ENCODE results near the gene PARD3B.

Gene PARD3B

GRCh38 chr2:205270689-205271088, 725.4 kb downstream of the PARD3B start:
- FAIRE-seq = no peak

GRCh38 chr2:205273148-205273547, 727.9 kb downstream of the PARD3B start:
- FAIRE-seq (no peak), DNase-seq (ENCODE audit: extremely low spot score, insufficient read length, low read depth) (no peak)

More at GRCh38 chr2:205270689-205271088, 725.4 kb downstream of the PARD3B start:
- DNase-seq (ENCODE audit: extremely low spot score, insufficient read length, low read depth) = no peak

DNA sequence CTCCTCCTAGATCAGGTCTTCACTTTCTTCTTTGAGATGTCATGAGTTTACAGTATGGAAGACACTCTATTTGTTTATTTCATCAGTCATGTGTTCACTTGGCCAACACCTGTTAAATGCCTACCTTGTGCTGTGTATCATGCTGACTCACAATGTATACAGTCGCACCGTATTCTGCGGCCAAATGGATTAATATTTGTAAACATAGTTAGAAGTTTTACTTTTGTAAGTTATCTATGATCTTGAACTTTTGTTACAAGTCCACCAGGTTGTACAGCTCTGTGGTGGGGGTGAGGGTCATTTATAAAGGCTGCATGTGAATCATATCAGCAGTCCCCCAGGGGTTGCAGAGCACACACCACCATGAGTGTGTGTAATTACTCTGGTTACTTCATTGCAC, 728.4 kb downstream of the PARD3B start:
- no peak for DNase-seq (ENCODE audit: extremely low spot score, insufficient read length, low read depth)
- no peak for FAIRE-seq

DNA sequence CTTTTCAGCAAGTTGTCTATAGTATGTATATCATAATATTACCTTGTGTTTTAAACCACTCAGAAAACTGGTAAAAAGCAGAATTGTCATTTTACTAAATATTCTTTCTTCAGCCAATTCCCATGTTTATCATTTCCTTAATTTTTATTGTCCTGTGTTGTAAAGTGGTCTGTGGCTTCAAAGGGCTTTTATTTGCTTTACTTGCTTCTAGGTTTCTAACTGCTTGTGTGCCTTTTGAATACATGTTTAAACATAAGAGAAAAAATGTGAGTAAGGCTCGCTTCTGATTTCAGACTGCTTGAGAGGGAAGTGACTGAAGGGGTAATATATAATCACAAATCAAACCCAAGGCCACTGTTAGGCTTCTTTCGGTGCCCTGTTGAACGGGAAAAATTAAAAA, 729.5 kb downstream of the PARD3B start:
- FAIRE-seq (no peak), DNase-seq (ENCODE audit: extremely low spot score, insufficient read length, low read depth) (no peak)

DNA sequence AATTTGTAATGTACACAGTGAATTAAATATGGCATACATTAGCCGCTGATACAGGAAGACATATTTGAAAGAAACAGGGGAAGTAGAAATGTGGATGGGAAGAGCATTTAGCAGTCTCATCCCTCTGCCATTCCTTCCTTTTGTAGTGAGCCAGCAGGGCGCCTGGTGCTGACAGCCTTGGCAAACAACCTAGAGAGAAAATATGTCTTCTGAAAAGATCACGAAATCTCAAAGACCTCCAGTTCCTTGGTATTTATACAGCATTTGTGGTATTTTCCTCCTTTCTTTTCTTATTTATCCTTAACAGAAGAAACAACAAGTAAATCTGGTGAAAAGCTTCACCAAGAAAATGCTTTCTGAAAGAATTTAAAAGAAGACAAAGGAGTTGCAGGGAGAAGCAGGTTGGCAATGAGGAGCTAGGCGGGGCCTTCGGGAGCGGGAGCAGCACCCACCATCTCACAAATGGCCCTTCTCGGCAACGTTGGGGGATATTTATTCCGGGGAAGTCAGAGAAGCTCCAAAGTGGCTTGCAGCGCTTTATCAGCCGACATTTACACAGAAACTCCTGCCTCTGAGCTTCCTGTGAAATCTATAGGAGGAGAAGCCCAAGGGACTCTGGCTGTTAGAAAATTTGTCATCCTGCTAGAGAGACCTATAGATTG, 731.0 kb downstream of the PARD3B start:
- DNase-seq (ENCODE audit: extremely low spot score, insufficient read length, low read depth) (no peak), FAIRE-seq (no peak)

DNA sequence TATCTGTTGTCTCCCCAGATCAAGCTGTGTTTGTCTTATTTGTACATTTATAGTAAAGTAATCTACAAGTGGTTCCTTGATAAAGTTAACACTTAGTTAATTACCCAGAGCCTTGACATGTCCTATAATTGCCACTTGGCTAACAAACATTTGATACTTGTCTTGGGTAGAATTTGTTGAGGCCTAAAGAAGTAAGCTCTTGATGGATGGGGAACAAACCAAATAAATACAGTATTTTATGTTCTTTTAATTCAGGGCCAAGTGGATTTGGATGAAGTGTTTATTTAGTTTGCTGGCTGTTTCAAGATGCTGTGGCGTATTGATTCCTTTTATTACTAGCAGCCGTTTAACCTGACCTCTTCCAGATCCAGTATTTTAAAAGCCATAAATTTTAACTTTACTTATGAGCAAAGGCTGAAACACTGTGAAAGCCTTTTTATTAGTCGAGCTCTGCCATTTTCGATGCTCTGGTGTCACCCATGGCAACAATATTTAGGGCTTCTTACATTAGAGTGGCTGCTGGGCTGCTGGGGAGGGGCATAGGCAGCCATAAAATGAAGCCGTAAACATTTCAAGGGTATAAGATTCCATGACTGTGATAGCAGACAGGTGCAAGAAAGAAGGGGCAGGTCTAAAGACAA, 735.4 kb downstream of the PARD3B start:
- FAIRE-seq = no peak
- DNase-seq (ENCODE audit: extremely low spot score, insufficient read length, low read depth) = no peak

GRCh38 chr2:205283736-205284270, 738.5 kb downstream of the PARD3B start:
- no peak for FAIRE-seq
- no peak for DNase-seq (ENCODE audit: extremely low spot score, insufficient read length, low read depth)

DNA sequence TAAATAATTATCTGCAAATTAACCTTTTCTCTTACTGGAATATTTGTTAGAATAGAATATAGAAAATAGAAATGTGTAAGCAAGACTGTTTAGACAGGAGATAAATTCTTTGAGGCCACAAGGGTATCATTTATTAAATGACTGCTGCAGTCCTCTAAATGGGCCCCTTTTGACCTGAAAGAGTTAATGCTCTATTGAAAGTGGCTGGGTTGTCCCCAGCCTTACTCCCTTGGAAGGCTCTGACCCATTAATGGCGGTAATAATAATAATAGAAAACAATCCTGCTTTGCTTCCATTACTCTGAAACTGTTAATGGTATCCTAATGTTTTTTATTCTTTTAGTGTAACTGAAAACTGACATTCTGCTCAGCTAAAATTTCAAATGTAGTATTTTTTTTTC, 739.1 kb downstream of the PARD3B start:
- FAIRE-seq (no peak), DNase-seq (ENCODE audit: extremely low spot score, insufficient read length, low read depth) (no peak)

DNA sequence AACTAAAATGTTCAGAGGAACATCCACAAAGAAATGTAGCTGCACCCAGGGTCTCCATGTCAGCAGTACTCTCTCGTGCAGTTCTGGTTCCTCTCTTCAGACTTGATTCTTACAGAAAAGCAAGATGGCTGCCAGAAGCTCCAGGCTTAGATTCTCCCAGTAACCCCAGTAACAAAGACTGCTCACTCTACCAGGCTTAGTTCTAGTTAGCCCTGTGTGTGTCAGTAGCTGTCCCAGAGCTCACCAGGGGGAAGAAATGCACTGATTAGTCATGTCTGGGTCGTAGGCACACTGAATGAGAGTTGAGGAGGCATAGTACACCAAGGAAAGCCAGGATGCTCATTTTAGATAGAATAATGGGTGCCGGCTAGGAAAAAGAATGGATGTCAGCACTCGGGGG, 742.0 kb downstream of the PARD3B start:
- DNase-seq (ENCODE audit: extremely low spot score, insufficient read length, low read depth) (no peak), FAIRE-seq (no peak)

- DNase-seq (ENCODE audit: extremely low spot score, insufficient read length, low read depth) (no peak), FAIRE-seq (no peak)
These were observed 743.4 kb downstream of the PARD3B start for GRCh38 chr2:205288686-205289085.

- DNase-seq (ENCODE audit: extremely low spot score, insufficient read length, low read depth) (no peak), FAIRE-seq (no peak)
These were observed 745.0 kb downstream of the PARD3B start for GRCh38 chr2:205290299-205290698.

DNA sequence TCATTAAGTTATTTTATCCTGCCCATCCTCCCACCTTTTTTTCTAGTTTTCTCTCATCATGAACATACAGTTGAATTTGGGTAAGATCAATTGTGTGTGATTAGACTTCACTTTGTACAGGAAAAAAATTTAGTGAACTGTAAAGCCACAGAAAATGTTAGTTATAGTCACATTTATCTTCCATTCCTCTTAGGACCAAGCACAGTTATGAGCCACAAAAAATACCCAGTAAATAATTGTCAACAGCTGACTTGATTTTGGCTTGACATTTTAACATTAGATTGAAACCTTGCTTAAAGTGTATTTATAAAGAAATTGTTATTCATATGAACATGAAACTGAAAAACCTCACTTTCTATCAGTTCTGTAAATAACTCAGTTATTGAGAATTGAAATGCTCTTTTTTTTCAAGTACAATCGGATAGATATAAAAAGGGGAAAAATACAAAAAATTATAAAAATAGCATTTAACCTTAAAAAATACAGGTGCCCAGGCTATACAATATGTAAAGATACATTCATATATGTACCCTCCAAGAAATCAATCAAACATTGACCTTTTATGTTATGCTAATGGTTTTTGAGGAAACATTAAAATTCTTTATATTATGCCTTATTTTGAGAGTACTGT, 747.5 kb downstream of the PARD3B start:
- peak; percentile 15 for FAIRE-seq
- no peak for DNase-seq (ENCODE audit: extremely low spot score, insufficient read length, low read depth)

DNA sequence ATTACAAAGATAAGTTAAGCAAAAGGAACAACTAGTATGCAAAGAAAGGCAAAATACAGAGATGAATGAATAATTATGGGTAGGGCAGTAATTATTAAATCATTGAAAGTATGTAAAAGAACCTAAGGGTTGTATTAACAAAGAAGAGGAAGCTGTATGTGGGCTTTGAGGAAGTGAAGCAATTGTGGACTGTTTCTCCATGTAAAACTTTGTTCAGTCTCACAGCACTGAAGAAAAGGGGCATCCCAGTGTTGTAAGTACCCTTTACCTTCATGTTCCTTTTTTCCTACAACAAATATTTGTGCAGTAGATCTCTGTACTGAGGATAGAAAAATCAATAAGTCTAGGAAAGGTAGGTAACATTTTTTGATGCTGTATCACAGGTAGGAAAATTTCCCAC, 748.3 kb downstream of the PARD3B start:
- DNase-seq (ENCODE audit: extremely low spot score, insufficient read length, low read depth) = no peak
- FAIRE-seq = no peak

DNA sequence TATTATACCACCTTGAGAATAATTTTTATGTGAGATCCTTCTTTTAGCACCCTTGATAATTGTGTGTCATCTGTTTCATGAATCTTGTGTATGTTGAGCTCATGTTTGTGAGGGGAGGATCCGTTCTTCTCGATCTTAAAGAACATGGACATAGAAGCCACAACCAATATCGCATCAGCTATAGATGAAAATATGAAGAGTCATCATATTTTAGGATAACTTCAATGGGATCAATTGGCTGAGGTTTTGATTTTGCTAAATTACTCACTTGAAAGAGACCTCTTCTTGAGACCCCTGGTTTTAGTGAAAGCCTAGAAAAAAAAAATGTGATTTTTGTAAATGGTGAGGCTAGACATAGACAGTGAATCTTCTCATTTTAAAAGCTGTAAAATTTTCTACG, 751.7 kb downstream of the PARD3B start:
- FAIRE-seq = no peak
- no peak for DNase-seq (ENCODE audit: extremely low spot score, insufficient read length, low read depth)

DNA sequence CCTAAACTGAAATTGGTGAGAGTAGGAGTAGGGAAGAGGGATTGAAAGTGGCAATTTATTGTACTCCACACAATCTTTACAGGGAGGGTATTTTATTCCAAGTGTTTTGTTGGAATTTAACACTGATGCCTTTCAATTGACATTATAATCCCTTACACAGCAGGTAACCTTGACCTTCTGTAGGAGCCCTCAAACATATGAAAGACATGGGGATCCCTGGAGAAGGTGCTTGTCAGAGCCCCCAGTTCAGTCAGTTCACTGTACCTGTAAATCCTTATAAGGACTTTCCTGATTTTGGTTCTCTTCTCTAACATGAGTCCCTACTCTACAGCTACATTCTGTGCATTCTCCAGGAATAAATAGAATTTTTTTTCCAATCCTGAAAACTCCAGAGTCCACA, 752.1 kb downstream of the PARD3B start:
- no peak for FAIRE-seq
- DNase-seq (ENCODE audit: extremely low spot score, insufficient read length, low read depth) = no peak

DNA sequence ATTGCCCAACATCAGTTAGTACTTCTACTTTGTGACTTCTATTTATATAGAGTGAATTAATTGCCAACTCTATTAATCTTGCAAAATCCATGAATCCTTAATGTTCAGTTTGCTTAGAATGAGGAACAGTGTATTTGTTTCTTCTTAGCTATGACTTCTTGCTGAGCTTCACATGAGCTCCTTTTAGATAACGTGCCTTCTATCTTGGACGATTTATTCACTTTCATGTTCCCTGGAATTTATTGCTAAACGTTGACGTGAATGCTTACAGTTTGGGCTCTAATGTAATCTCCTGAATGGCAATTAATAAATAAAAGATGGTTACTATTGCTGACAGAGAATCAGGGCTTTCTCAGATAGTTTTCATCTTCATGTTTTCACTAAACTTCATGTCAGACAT, 752.6 kb downstream of the PARD3B start:
- DNase-seq (ENCODE audit: extremely low spot score, insufficient read length, low read depth) (no peak), FAIRE-seq (no peak)

GRCh38 chr2:205311201-205311600, 765.9 kb downstream of the PARD3B start:
- FAIRE-seq (no peak), DNase-seq (ENCODE audit: extremely low spot score, insufficient read length, low read depth) (no peak)

DNA sequence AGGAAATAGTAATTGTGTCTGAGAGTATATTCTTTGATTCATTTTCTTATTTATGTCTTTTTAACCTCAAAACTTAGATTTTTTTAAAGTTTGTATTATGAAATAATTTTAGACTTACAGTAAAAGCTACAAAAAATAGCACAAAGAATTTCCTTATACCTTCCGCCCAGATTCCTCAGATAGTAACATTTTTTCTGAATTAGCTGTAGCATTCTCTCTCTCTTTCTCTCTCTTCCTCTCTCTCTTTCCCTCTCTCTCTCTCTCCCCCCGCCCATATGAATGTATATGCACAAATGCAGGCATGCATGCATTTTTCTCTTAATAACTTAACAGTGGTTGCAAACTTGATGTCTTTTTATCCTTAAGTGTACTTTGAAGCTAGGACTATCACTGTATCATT, 776.0 kb downstream of the PARD3B start:
- DNase-seq (ENCODE audit: extremely low spot score, insufficient read length, low read depth) (no peak), FAIRE-seq (no peak)

DNA sequence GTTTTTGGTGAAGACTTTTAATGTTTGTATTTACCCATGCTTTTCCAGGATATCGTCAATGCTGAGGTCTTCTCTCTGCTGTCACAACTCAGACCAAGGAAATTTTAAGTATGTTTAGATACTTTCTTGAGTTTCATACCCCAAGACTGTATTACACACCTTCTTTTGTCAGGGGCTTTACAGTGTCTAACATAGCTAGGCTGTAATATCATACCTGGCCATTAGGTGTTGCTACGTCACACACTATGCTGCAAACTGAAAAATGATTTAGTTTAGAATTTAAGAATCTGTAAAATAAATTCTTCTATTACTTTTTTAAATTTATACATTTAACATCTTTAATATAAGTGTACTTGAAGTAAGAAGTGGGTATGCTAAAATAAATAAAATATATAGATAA, 778.7 kb downstream of the PARD3B start:
- no peak for FAIRE-seq

GRCh38 chr2:205324355-205324754, 779.1 kb downstream of the PARD3B start:
- no peak for FAIRE-seq
- DNase-seq (ENCODE audit: extremely low spot score, insufficient read length, low read depth) = no peak

More for the DNA sequence above, 778.7 kb downstream of the PARD3B start:
- DNase-seq (ENCODE audit: extremely low spot score, insufficient read length, low read depth) = no peak

- DNase-seq (ENCODE audit: extremely low spot score, insufficient read length, low read depth) (no peak), FAIRE-seq (no peak)
These were observed 788.1 kb downstream of the PARD3B start for GRCh38 chr2:205333351-205333750.

Measured in GM18507 (cell line).